HCT116 (cell line): ENCODE data around the gene OPN3. TPM values are rescaled to one million over a fixed set of nuclear protein-coding genes. Genes with fewer than 3 reads are reported as not detected.

Experiments
- ATAC-seq: fragments of 200-7000 bp; cut with Tn5 transposase; 2 replicates; pipeline ENCODE4 v1.9.1; 2020; ENCODE audit warnings: mild to moderate bottlenecking, moderate library complexity
- BruUV-seq: library from RNA; stranded (reverse); fragments of 400-500 nt; replicated peaks from 2 replicates; lab custom pipeline; 2021; lab: Mats Ljungman, UMichigan
- CTCF ChIA-PET: fragments of 300-600 bp; sonication (Branson Sonifier 250); formaldehyde crosslinking; loops from one replicate; lab custom pipeline; 2021; ENCODE audit warnings: antibody characterized with exemption; lab: Charles Lee
- POLR2A ChIA-PET: fragments of 300-600, 350-600 bp; sonication (Branson Sonifier 250); formaldehyde crosslinking; loops from one replicate; lab custom pipeline; 2021; ENCODE audit warnings: antibody characterized with exemption; lab: Charles Lee
- RAD21 ChIA-PET, 2 experiments: fragments of 300-600 bp; sonication (Branson Sonifier 250); formaldehyde crosslinking; loops; one replicate each; lab custom pipeline; 2023; ENCODE audit warnings: low total read pairs in 2 of 2; ENCODE audit not compliant: uncharacterized antibody in 2 of 2, unreplicated experiment in 2 of 2, low non-redundant PET in 1 of 2; lab: Charles Lee
- DNase-seq: peaks from one replicate; pipeline ENCODE4 v3.0.0-alpha.2; 2010; ENCODE audit warnings: low read depth, low spot score
- H2AFZ ChIP-seq: fragments of 200-600 bp; shearing (Covaris generic), sonication (generic); 2 replicates; pipeline ENCODE4 v1.6.1; 2017; ENCODE audit warnings: low read depth, mixed run types, mixed read lengths, antibody characterized with exemption, low read length; ENCODE audit not compliant: poor library complexity, severe bottlenecking
- H3K27ac ChIP-seq: 2 replicates; pipeline ENCODE4 v1.5.1; 2012; ENCODE audit warnings: low read depth, low read length
- H3K27me3 ChIP-seq: fragments of 200-600 bp; sonication (generic); 2 replicates; pipeline ENCODE4 v1.6.1; 2016; ENCODE audit warnings: mixed run types, low read length, mixed read lengths; ENCODE audit not compliant: insufficient read depth
- H3K36me3 ChIP-seq, 2 experiments: fragments of 200-500 bp in 1 of 2; fragments of 200-600 bp in 1 of 2; sonication (Bioruptor generic) in 1 of 2; sonication (generic) in 1 of 2; 2 replicates each; pipeline versions ENCODE4 v1.5.1 to v1.6.1; 2014 to 2016; ENCODE audit warnings: low read length in 2 of 2, inconsistent platforms in 1 of 2, mixed read lengths in 1 of 2, mixed run types in 1 of 2; ENCODE audit not compliant: insufficient read depth in 2 of 2, control insufficient read depth in 1 of 2
- H3K4me1 ChIP-seq, 2 experiments: fragments of 200-600 bp in 1 of 2; sonication (generic) in 1 of 2; 2 replicates each; pipeline versions ENCODE4 v1.5.1 to v1.6.1; 2012 to 2017; ENCODE audit warnings: low read length in 2 of 2, inconsistent platforms in 1 of 2, mild to moderate bottlenecking in 1 of 2, mixed read lengths in 1 of 2, mixed run types in 1 of 2, moderate library complexity in 1 of 2; ENCODE audit not compliant: insufficient read depth in 2 of 2, control insufficient read depth in 1 of 2
- H3K4me2 ChIP-seq: fragments of 200-600 bp; sonication (generic); 2 replicates; pipeline ENCODE4 v1.6.1; 2017; ENCODE audit warnings: mixed run types, low read length, mixed read lengths
- H3K4me3 ChIP-seq, 2 experiments: fragments of 200-600 bp in 1 of 2; sonication (generic) in 1 of 2; replicated peaks in 1 of 2; 2 replicates each; pipeline ENCODE4 v1.5.1; 2011 to 2016; ENCODE audit warnings: low read length in 2 of 2, control low read depth in 1 of 2, low read depth in 1 of 2, mild to moderate bottlenecking in 1 of 2, mixed read lengths in 1 of 2, mixed run types in 1 of 2
- H3K79me2 ChIP-seq: fragments of 200-600 bp; sonication (generic); 2 replicates; pipeline ENCODE4 v1.6.1; 2017; ENCODE audit warnings: mild to moderate bottlenecking, mixed run types, low read length, moderate library complexity, mixed read lengths; ENCODE audit not compliant: insufficient read depth
- H3K9ac ChIP-seq: fragments of 200-600 bp; sonication (generic); 2 replicates; pipeline ENCODE4 v1.6.1; 2016; ENCODE audit warnings: low read length, mixed read lengths
- H3K9me2 ChIP-seq: fragments of 200-600 bp; sonication (generic), shearing (Covaris generic); 2 replicates; pipeline ENCODE4 v1.6.1; 2017; ENCODE audit warnings: mixed run types, mild to moderate bottlenecking, moderate library complexity; ENCODE audit not compliant: insufficient read depth
- H3K9me3 ChIP-seq, 2 experiments: fragments of 200-500 bp in 1 of 2; fragments of 200-600 bp in 1 of 2; sonication (Bioruptor generic) in 1 of 2; sonication (generic) in 1 of 2; 2 replicates each; pipeline ENCODE4 v1.6.1; 2014 to 2017; ENCODE audit warnings: low read length in 2 of 2, mixed read lengths in 2 of 2, inconsistent platforms in 1 of 2, low read depth in 1 of 2, mild to moderate bottlenecking in 1 of 2, mixed run types in 1 of 2, moderate library complexity in 1 of 2; ENCODE audit not compliant: control insufficient read depth in 1 of 2, insufficient read depth in 1 of 2
- H4K20me1 ChIP-seq: fragments of 200-600 bp; sonication (generic), shearing (Covaris generic); 2 replicates; pipeline ENCODE4 v1.6.1; 2017; ENCODE audit warnings: mixed run types, mild to moderate bottlenecking, moderate library complexity; ENCODE audit not compliant: insufficient read depth
- CEBPB ChIP-seq: IDR thresholded peaks from 2 replicates; pipeline ENCODE4 v1.6.1; 2012; ENCODE audit warnings: low read depth
- EZH2phosphoT487 ChIP-seq: fragments of 200-600 bp; IDR thresholded peaks from 2 replicates; pipeline ENCODE4 v1.6.1; 2018; ENCODE audit warnings: antibody characterized with exemption, borderline replicate concordance
- SRF ChIP-seq: IDR thresholded peaks from 2 replicates; pipeline ENCODE4 v1.6.1; 2012; ENCODE audit warnings: low read depth
- TCF7L2 ChIP-seq: IDR thresholded peaks from 2 replicates; pipeline ENCODE4 v1.7.0; 2011; ENCODE audit warnings: borderline replicate concordance, inconsistent platforms; ENCODE audit not compliant: insufficient read depth, insufficient read length; ENCODE audit errors: extremely low read depth
- intact Hi-C: fragments of 100-400 bp; cut with micrococcal nuclease; formaldehyde crosslinking; loops from 2 replicates; pipeline ENCODE4 v1.10.0; 2022
- total RNA-seq: library from RNA; stranded (reverse); gene quantifications from one replicate; pipeline ENCODE4 v1.2.1, GENCODE V29; 2021; ENCODE audit not compliant: unreplicated experiment
- TF ChIP-seq, protein P1 (sequence below): IDR thresholded peaks from 2 replicates; pipeline ENCODE4 v1.6.1; 2012; ENCODE audit warnings: low read depth
- TF ChIP-seq, protein P2 (sequence below), 3 experiments: fragments of 200-600 bp in 1 of 3; sonication (generic) in 1 of 3; IDR thresholded peaks in 2 of 3; conservative IDR thresholded peaks in 1 of 3; 2 replicates each; pipeline ENCODE4 v1.5.1; 2012 to 2017; ENCODE audit warnings: low read depth in 2 of 3, low read length in 2 of 3, antibody characterized with exemption in 1 of 3, borderline replicate concordance in 1 of 3, control low read depth in 1 of 3, mild to moderate bottlenecking in 1 of 3, mixed read lengths in 1 of 3, mixed run types in 1 of 3, moderate library complexity in 1 of 3; ENCODE audit not compliant: insufficient read depth in 1 of 3

The OPN3 gene
- total RNA-seq, 1 experiment from 2014 or later = 6.1 TPM

DNA sequence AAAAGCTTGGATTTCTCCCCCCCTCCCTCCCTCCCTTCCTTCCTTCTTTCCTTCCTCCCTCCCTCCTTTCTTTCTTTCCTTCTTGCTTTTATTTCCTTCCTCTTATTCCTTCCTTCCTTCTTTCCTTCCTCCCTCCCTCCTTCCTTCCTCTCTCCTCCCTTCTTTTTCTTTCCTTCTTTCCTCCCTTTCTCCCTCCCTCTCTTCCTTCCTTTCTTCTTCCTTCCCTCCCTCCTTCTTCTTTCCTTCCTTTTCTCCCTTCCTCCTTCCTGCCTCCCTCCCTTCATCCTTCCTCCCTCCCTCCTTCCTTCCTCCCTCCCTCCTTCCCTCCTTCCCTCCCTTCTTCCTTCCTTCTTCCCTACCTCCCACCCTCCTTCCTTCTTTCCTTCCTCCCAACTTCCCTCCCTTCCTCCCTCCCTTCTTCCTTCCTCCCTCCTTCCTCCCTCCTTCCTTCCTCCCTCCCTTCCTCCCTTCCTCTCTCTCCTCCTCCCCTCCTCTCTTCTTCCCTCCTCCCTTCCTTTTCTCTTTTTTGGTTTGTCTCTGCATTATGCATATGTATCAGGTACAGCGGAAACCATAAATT, 34.7 kb upstream of the OPN3 start:
- no peak overlapping the region for H3K9ac ChIP-seq
- no peak overlapping the region for H3K27ac ChIP-seq
- intact Hi-C loops = no loop called here
- H3K4me3 ChIP-seq = no peak overlapping the region
- no peaks in the 10 kb centered on the region for H3K9me2 ChIP-seq
- DNase-seq = no peak
- no peaks in the 10 kb centered on the region for H4K20me1 ChIP-seq
- H3K36me3 ChIP-seq = no peaks in the 10 kb centered on the region
- no peak for ATAC-seq
- H3K9me3 ChIP-seq = no peaks in the 10 kb centered on the region
- ChIA-PET POLR2A (no interaction called here), RAD21 (no interaction called here), CTCF (no interaction called here)
- no peaks in the 10 kb centered on the region for H3K79me2 ChIP-seq
- no peak overlapping the region for H3K4me2 ChIP-seq
- H2AFZ ChIP-seq = no peak overlapping the region
- peaks cover 9% of the 10 kb centered on the region; the same call in 1 of the 2 replicates for H3K27me3 ChIP-seq
- TF ChIP-seq, protein P1, sequence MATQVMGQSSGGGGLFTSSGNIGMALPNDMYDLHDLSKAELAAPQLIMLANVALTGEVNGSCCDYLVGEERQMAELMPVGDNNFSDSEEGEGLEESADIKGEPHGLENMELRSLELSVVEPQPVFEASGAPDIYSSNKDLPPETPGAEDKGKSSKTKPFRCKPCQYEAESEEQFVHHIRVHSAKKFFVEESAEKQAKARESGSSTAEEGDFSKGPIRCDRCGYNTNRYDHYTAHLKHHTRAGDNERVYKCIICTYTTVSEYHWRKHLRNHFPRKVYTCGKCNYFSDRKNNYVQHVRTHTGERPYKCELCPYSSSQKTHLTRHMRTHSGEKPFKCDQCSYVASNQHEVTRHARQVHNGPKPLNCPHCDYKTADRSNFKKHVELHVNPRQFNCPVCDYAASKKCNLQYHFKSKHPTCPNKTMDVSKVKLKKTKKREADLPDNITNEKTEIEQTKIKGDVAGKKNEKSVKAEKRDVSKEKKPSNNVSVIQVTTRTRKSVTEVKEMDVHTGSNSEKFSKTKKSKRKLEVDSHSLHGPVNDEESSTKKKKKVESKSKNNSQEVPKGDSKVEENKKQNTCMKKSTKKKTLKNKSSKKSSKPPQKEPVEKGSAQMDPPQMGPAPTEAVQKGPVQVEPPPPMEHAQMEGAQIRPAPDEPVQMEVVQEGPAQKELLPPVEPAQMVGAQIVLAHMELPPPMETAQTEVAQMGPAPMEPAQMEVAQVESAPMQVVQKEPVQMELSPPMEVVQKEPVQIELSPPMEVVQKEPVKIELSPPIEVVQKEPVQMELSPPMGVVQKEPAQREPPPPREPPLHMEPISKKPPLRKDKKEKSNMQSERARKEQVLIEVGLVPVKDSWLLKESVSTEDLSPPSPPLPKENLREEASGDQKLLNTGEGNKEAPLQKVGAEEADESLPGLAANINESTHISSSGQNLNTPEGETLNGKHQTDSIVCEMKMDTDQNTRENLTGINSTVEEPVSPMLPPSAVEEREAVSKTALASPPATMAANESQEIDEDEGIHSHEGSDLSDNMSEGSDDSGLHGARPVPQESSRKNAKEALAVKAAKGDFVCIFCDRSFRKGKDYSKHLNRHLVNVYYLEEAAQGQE = no peak
- TF ChIP-seq EZH2phosphoT487 (no peak), CEBPB (no peak), TCF7L2 (no peak), SRF (no peak)
- TF ChIP-seq, protein P2, sequence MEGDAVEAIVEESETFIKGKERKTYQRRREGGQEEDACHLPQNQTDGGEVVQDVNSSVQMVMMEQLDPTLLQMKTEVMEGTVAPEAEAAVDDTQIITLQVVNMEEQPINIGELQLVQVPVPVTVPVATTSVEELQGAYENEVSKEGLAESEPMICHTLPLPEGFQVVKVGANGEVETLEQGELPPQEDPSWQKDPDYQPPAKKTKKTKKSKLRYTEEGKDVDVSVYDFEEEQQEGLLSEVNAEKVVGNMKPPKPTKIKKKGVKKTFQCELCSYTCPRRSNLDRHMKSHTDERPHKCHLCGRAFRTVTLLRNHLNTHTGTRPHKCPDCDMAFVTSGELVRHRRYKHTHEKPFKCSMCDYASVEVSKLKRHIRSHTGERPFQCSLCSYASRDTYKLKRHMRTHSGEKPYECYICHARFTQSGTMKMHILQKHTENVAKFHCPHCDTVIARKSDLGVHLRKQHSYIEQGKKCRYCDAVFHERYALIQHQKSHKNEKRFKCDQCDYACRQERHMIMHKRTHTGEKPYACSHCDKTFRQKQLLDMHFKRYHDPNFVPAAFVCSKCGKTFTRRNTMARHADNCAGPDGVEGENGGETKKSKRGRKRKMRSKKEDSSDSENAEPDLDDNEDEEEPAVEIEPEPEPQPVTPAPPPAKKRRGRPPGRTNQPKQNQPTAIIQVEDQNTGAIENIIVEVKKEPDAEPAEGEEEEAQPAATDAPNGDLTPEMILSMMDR (IDR thresholded peaks at IDR 0.05 in 2 of 3, conservative IDR thresholded peaks at IDR 0.05 in 1 of 3; ENCODE audit: borderline replicate concordance in 1 of 3, insufficient read depth in 1 of 3, low read depth in 2 of 3, low read length in 2 of 3) = no peak
- BruUV-seq = no TSS peak
- no peaks in the 10 kb centered on the region for H3K4me1 ChIP-seq
